Activated CD4-positive, alpha-beta memory T cell treated with anti-CD3 and anti-CD28 coated beads for 36 hours (primary cell): Measurements from ENCODE around the gene APPL1. TPM values are rescaled to one million over a fixed set of nuclear protein-coding genes. Genes with fewer than 3 reads are reported as not detected.

ENCODE experiments used
- total RNA-seq, 2 experiments: library from RNA; stranded (reverse); gene quantifications; one replicate each; pipeline ENCODE4 v1.2.3, GENCODE V29; 2021

APPL1 gene
- total RNA-seq, 2 experiments from 2014 or later: 34.7 to 34.9 TPM

Other genes starting within 250 kb of the APPL1 start
- gene SPATA12, start 167.1 kb upstream of the APPL1 start, total RNA-seq: not detected
- gene IL17RD, start 62.4 kb upstream of the APPL1 start, total RNA-seq: under 1 TPM; 0.02 to 0.14 TPM
- 1 to 10 TPM in 1 of 2 experiments, under 1 TPM in 1; 0.90 to 1.3 TPM for gene HESX1, start 27.8 kb upstream of the APPL1 start, total RNA-seq
- gene ASB14, start 65.0 kb downstream of the APPL1 start, total RNA-seq: not detected